NCI-H146 treated with DMSO at 0.1 percent for 48 hours (cell line): ENCODE measurements around the gene PXYLP1.

Experiments used
- DNase-seq: peaks from one replicate; lab custom pipeline; 2025; ENCODE audit not compliant: unreplicated experiment; lab: John Stamatoyannopoulos, UW

Gene PXYLP1

GRCh38 chr3:141342386-141342785 is 110.8 kb downstream of the PXYLP1 start:
- no peak for DNase-seq

GRCh38 chr3:141343077-141343476 is 111.5 kb downstream of the PXYLP1 start:
- peak; percentile 64 for DNase-seq

- peak; percentile 87 for DNase-seq
These were observed 112.2 kb downstream of the PXYLP1 start for GRCh38 chr3:141343865-141344271.
